A673 (cell line): ENCODE data around the gene PBX4.

Experiments
- CTCF ChIP-seq: fragments of 300-800, 200-600 bp; sonication (generic); conservative IDR thresholded peaks from 2 replicates; pipeline ENCODE4 v1.5.1; 2017; ENCODE audit warnings: low read depth, mild to moderate bottlenecking, antibody characterized with exemption, low read length, moderate library complexity, mixed read lengths
- EZH2 ChIP-seq: fragments of 200-600 bp; sonication (generic); IDR thresholded peaks from 2 replicates; pipeline ENCODE4 v1.6.1; 2017; ENCODE audit warnings: borderline replicate concordance, low read depth, mild to moderate bottlenecking, mixed read lengths, antibody characterized with exemption, low read length; ENCODE audit not compliant: poor library complexity, severe bottlenecking

DNA sequence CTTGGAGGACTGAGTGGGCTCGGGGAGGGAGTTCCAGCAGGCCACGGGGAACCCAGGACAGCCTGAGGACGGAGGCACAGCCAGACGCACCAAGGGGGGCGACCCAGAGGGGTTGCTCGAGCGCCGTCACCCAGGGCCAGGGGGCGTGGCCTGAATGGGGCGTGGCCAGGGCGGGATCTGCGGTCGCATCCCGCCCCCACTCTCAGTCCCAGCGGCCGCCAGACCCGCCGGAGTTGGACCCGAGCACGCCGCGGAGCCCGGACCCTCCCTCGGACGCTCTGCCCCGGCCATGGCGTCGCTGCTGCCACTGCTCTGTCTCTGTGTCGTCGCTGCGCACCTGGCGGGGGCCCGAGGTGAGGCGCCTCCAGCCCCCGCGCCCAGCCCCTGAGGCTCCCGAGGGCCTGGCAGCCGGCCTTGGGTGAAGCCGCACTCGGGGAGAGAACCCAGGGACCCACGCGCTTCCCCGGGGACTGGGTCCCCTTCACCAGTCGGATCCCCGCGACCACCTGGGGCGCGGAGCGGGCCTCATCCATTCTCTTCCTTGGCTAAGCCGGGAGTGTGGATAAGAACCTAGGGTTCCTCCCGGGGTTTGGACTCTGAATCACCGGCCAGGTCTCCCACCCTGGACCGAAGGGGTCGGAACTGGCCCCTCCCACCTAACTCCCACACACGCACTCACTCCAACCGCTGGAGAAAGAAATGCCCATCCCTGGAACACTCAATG is 80.3 kb downstream of the PBX4 start, which contains the start of gene CILP2:
- TF ChIP-seq CTCF (no peak), EZH2 (no peak)
